Ovary (tissue), 3 donors: ENCODE data around the gene FBXL7.

Source experiments
- EP300 ChIP-seq: sonication (generic); formaldehyde crosslinking; IDR thresholded peaks from one replicate; pipeline ENCODE4 v1.6.1; 2017; ENCODE audit warnings: antibody characterized with exemption
- POLR2A ChIP-seq: fragments of 450-650 bp; IDR thresholded peaks from one replicate; pipeline ENCODE4 v1.6.1; 2017; ENCODE audit warnings: antibody characterized with exemption, mild to moderate bottlenecking, moderate library complexity
- TF ChIP-seq, protein P1 (sequence below), 3 donors: fragments of 450-650 bp in 2 of 3; fragments of 200-600 bp in 1 of 3; IDR thresholded peaks; one replicate each; pipeline versions ENCODE4 v1.5.1 to v1.8.0; 2016 to 2022; ENCODE audit warnings: antibody characterized with exemption in 3 of 3, mild to moderate bottlenecking in 1 of 3
- donor health status: DM: no; HTN: no; CAD: no.

DNA sequence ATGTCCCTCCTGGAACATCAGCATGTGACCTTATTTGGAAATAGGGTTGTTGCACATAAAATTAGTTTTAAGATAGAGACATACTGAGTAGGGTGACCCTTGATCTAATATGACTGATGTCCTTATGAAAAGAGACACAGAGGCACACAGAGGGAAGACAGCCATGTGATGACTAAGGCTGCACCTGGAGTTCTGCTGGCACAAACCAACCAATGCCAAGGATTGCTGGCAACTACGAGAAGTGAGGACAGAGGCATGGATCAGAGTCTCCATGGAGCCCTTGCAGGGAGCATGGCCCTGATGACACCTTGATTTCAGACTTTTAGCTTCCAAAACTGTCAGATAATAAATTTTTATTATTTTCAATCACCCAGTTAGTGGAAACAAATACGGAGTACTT lies 101.9 kb downstream of the FBXL7 start:
- TF ChIP-seq, protein P1, sequence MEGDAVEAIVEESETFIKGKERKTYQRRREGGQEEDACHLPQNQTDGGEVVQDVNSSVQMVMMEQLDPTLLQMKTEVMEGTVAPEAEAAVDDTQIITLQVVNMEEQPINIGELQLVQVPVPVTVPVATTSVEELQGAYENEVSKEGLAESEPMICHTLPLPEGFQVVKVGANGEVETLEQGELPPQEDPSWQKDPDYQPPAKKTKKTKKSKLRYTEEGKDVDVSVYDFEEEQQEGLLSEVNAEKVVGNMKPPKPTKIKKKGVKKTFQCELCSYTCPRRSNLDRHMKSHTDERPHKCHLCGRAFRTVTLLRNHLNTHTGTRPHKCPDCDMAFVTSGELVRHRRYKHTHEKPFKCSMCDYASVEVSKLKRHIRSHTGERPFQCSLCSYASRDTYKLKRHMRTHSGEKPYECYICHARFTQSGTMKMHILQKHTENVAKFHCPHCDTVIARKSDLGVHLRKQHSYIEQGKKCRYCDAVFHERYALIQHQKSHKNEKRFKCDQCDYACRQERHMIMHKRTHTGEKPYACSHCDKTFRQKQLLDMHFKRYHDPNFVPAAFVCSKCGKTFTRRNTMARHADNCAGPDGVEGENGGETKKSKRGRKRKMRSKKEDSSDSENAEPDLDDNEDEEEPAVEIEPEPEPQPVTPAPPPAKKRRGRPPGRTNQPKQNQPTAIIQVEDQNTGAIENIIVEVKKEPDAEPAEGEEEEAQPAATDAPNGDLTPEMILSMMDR (IDR thresholded peaks at IDR 0.05): no peak
- TF ChIP-seq EP300 (no peak), POLR2A (no peak)
